Hepatocyte (in vitro differentiated cells): ENCODE data around the gene USP48. TPM values are rescaled to one million over a fixed set of nuclear protein-coding genes. Genes with fewer than 3 reads are reported as not detected.
"Not testable (repeated sequence)": the region's sequence is repeated elsewhere in the genome, so short reads cannot be mapped to it uniquely, and the experiment has no call there.

Experiments
- DNase-seq: peaks from one replicate; pipeline ENCODE4 v3.0.0-alpha.2; 2016; ENCODE audit warnings: low spot score
- H2AFZ ChIP-seq: fragments of 200-600 bp; sonication (generic); 2 replicates; pipeline ENCODE4 v1.6.0; 2016; ENCODE audit warnings: antibody characterized with exemption, mild to moderate bottlenecking
- H3K27ac ChIP-seq: fragments of 200-600 bp; sonication (generic); 2 replicates; pipeline ENCODE4 v1.5.1; 2016; ENCODE audit warnings: mild to moderate bottlenecking
- H3K27me3 ChIP-seq: fragments of 200-600 bp; sonication (generic); 2 replicates; pipeline ENCODE4 v1.6.1; 2016
- H3K36me3 ChIP-seq: fragments of 200-600 bp; sonication (generic); replicated peaks from 2 replicates; pipeline ENCODE4 v1.5.1; 2016; ENCODE audit warnings: low read depth; ENCODE audit not compliant: insufficient read depth
- H3K4me1 ChIP-seq: fragments of 200-600 bp; sonication (generic); 2 replicates; pipeline ENCODE4 v1.5.1; 2016; ENCODE audit warnings: mild to moderate bottlenecking, moderate library complexity; ENCODE audit not compliant: insufficient read depth
- H3K4me2 ChIP-seq: fragments of 200-600 bp; sonication (generic); 2 replicates; pipeline ENCODE4 v1.6.0; 2016
- H3K4me3 ChIP-seq: fragments of 200-600 bp; sonication (generic); 2 replicates; pipeline ENCODE4 v1.5.1; 2016; ENCODE audit warnings: mild to moderate bottlenecking
- H3K79me2 ChIP-seq: fragments of 200-600 bp; sonication (generic); 2 replicates; pipeline ENCODE4 v1.6.0; 2017; ENCODE audit warnings: mild to moderate bottlenecking
- H3K9me2 ChIP-seq: fragments of 200-600 bp; sonication (generic); replicated peaks from 2 replicates; pipeline ENCODE4 v1.6.0; 2017; ENCODE audit warnings: mild to moderate bottlenecking; ENCODE audit not compliant: insufficient read depth
- H3K9me3 ChIP-seq: fragments of 200-600 bp; sonication (generic); 2 replicates; pipeline ENCODE4 v1.5.1; 2016; ENCODE audit warnings: low read depth, mild to moderate bottlenecking
- H4K20me1 ChIP-seq: fragments of 200-600 bp; sonication (generic); 2 replicates; pipeline ENCODE4 v1.6.0; 2016; ENCODE audit warnings: mild to moderate bottlenecking; ENCODE audit not compliant: insufficient read depth, poor library complexity, severe bottlenecking
- EZH2 ChIP-seq: fragments of 200-600 bp; sonication (generic); IDR thresholded peaks from 2 replicates; pipeline ENCODE4 v1.6.1; 2016; ENCODE audit warnings: antibody characterized with exemption, mild to moderate bottlenecking, borderline replicate concordance
- EZH2phosphoT487 ChIP-seq: fragments of 200-600 bp; sonication (generic); IDR thresholded peaks from one replicate; pipeline ENCODE4 v1.6.1; 2018; ENCODE audit warnings: antibody characterized with exemption, mild to moderate bottlenecking, low read depth, moderate library complexity; ENCODE audit not compliant: unreplicated experiment, severe bottlenecking
- WGBS: methylation state at CpG from one replicate; pipeline ENCODE4 v1.1.6; 2016; ENCODE audit warnings: low lambda C conversion rate; ENCODE audit errors: missing lambda C conversion rate; 5-methylcytosine and 5-hydroxymethylcytosine counted together
- polyA plus RNA-seq: library from polyadenylated mRNA; unstranded; fragments of >200 nt; fragmentation: Nextera tagmentation; extraction: Ambion mirVana; gene quantifications from 2 replicates; pipeline ENCODE4 v1.2.1, GENCODE V29; 2016
- total RNA-seq: library from RNA; depleted of rRNA; stranded (reverse); fragments of >200 nt; gene quantifications from 2 replicates; pipeline ENCODE4 v1.2.3, GENCODE V29; 2014
- TF ChIP-seq, protein P1 (sequence below): fragments of 200-600 bp; sonication (generic); IDR thresholded peaks from 2 replicates; pipeline ENCODE4 v1.5.1; 2016; ENCODE audit warnings: antibody characterized with exemption, mild to moderate bottlenecking; ENCODE audit not compliant: poor library complexity

Gene USP48
- total and polyA plus RNA-seq, 2 experiments from 2014 or later: 38.9 to 39.5 TPM

DNA sequence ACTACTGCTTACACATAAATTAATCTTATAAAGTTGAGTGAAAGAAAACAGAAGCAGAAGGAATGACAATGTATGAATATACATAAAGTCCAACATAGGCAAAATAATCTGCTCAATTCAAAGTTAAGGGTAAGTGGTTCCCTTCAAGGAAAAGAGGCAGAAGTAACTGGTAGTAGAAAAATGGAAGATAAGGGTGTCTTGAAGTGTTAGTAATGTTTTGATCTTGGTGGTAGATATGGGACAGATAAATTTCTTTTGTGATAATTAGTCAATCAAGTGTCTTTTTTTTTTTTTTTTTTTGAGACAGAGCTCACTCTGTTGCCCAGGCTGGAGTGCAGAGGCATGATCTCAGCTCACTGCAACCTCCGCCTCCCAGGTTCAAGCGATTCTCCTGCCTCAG lies 12.7 kb downstream of the USP48 start:
- DNase-seq: no peak
- H3K9me3 ChIP-seq: no peaks in the 10 kb centered on the region
- H3K4me1 ChIP-seq: no peaks in the 10 kb centered on the region
- no peak overlapping the region for H3K4me3 ChIP-seq
- peaks cover 45% of the 10 kb centered on the region for H4K20me1 ChIP-seq
- no peak overlapping the region for H2AFZ ChIP-seq
- no peaks in the 10 kb centered on the region for H3K27me3 ChIP-seq
- 100% methylated on average over 2 of the region's 2 CpGs for WGBS
- H3K36me3 ChIP-seq: no peaks in the 10 kb centered on the region
- H3K79me2 ChIP-seq: peaks cover 100% of the 10 kb centered on the region
- H3K9me2 ChIP-seq: no peaks in the 10 kb centered on the region
- TF ChIP-seq EZH2: no peak
- TF ChIP-seq EZH2phosphoT487: no peak
- TF ChIP-seq, protein P1, sequence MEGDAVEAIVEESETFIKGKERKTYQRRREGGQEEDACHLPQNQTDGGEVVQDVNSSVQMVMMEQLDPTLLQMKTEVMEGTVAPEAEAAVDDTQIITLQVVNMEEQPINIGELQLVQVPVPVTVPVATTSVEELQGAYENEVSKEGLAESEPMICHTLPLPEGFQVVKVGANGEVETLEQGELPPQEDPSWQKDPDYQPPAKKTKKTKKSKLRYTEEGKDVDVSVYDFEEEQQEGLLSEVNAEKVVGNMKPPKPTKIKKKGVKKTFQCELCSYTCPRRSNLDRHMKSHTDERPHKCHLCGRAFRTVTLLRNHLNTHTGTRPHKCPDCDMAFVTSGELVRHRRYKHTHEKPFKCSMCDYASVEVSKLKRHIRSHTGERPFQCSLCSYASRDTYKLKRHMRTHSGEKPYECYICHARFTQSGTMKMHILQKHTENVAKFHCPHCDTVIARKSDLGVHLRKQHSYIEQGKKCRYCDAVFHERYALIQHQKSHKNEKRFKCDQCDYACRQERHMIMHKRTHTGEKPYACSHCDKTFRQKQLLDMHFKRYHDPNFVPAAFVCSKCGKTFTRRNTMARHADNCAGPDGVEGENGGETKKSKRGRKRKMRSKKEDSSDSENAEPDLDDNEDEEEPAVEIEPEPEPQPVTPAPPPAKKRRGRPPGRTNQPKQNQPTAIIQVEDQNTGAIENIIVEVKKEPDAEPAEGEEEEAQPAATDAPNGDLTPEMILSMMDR: no peak
- no peak overlapping the region for H3K27ac ChIP-seq
- H3K4me2 ChIP-seq: no peak overlapping the region

DNA sequence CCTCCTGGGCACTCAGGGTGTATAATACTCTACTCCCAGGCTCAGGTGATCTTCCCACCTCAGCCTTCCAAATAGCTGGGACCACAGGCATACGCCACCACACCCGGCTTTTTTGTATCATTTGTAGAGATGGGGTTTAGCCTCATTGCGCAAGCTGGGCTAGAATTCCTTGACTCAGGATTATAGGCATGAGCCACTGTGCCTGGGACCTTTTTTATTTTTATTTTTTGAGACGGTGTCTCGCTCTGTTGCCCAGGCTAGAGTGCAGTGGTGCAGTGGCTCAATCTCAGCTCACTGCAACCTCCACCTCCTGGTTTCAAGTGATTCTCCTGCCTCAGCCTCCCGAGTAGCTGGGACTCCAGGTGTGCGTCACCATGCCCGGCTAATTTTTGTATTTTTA lies 15.8 kb downstream of the USP48 start:
- not testable (repeated sequence) for H3K4me2 ChIP-seq, H3K4me3 ChIP-seq, H3K9me3 ChIP-seq, H3K9me2 ChIP-seq, H3K36me3 ChIP-seq, H3K4me1 ChIP-seq, H2AFZ ChIP-seq, H3K27ac ChIP-seq, DNase-seq, H3K27me3 ChIP-seq
- H4K20me1 ChIP-seq: peaks cover 51% of the 10 kb centered on the region
- 96% methylated on average over 8 of the region's 8 CpGs for WGBS
- peaks cover 97% of the 10 kb centered on the region for H3K79me2 ChIP-seq

DNA sequence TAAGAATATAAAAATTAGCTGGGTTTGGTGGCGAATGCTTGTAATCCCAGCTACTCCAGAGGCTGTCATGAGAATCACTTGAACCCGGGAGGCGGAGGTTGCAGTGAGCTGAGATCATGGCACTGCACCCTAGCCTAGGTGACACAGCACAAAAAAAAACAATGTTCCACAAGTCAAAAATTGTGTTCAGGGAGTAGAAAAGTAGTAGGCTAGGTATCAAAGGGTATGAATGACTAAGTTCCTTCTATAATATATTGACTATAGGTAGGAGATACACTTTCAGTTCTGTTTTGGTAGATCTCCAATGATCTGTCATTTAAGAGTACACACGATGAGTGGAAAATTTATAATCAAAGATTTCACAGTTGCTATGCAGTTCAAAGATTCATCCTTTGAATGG lies 16.7 kb downstream of the USP48 start:
- no peaks in the 10 kb centered on the region for H3K4me1 ChIP-seq

DNA sequence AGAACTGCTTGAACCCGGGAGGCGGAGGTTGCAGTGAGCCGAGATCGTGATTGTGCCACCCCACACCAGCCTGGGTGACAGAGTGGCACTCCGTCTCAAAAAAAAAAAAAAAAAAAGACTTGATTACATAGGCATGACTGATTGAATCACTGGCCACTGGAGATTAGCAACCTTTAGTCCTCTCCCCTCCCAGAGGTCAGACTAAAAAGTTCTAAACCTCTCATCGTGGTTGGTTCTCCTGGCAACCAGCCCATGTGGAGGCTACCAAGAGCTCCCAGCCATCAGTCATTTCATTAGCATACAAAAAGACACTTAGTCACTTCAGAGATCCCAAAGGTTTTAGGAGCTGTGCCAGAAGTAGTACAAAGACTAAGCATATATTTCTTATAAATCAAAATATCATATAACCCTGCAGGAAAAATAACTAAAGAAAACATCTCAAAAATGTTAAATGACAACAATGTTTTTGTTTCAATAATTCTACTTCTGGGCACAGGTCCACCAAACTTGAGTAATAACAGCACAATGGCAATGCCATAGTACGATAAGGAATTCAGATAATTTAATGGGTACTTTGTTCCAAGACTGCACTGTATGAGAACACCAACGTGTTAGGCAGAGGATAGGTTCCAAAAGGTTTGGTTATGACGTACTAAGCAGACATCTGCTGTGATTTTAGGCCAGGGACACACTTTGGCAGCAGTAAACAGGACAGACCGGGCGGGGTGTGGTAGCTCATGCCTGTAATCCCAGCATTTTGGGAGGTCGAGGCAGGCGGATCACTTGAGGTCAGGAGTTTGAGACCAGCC lies 18.1 kb downstream of the USP48 start:
- H3K9me2 ChIP-seq: no peaks in the 10 kb centered on the region
- no peaks in the 10 kb centered on the region for H3K4me1 ChIP-seq
- WGBS: 81% methylated on average over 13 of the region's 13 CpGs
- no peak for DNase-seq
- peaks cover 97% of the 10 kb centered on the region for H3K79me2 ChIP-seq
- no peaks in the 10 kb centered on the region for H3K36me3 ChIP-seq
- no peaks in the 10 kb centered on the region for H3K9me3 ChIP-seq
- H3K4me3 ChIP-seq: no peak overlapping the region
- peaks cover 58% of the 10 kb centered on the region for H4K20me1 ChIP-seq
- no peak for TF ChIP-seq EZH2phosphoT487
- TF ChIP-seq, protein P1: no peak
- TF ChIP-seq EZH2: no peak
- no peak overlapping the region for H2AFZ ChIP-seq
- H3K27ac ChIP-seq: no peak overlapping the region
- H3K27me3 ChIP-seq: no peaks in the 10 kb centered on the region
- no peak overlapping the region for H3K4me2 ChIP-seq

More for the DNA sequence above, 16.7 kb downstream of the USP48 start:
- H4K20me1 ChIP-seq: peaks cover 60% of the 10 kb centered on the region
- H3K9me3 ChIP-seq: no peaks in the 10 kb centered on the region
- H3K79me2 ChIP-seq: peaks cover 97% of the 10 kb centered on the region
- no peak overlapping the region for H2AFZ ChIP-seq
- no peak for TF ChIP-seq EZH2phosphoT487
- no peak for TF ChIP-seq EZH2
- TF ChIP-seq, protein P1: no peak
- no peak overlapping the region for H3K27ac ChIP-seq
- H3K4me2 ChIP-seq: no peak overlapping the region
- no peaks in the 10 kb centered on the region for H3K27me3 ChIP-seq
- no peaks in the 10 kb centered on the region for H3K36me3 ChIP-seq
- 85% methylated on average over 4 of the region's 4 CpGs for WGBS
- no peaks in the 10 kb centered on the region for H3K9me2 ChIP-seq
- no peak for DNase-seq
- H3K4me3 ChIP-seq: no peak overlapping the region
